ENCODE results near the gene PPP1R36.

- no peak for TF ChIP-seq POLR2A (IDR thresholded peaks at IDR 0.05; ENCODE audit: extremely low read depth, insufficient read length)
- TF ChIP-seq CTCF (IDR thresholded peaks at IDR 0.05; ENCODE audit: low read depth, low read length): no peak
Observed at GRCh38 chr14:64614805-64615391, 65.1 kb downstream of the PPP1R36 start.
